ENCODE data around the gene TAOK1. TPM values are rescaled to one million over a fixed set of nuclear protein-coding genes. Genes with fewer than 3 reads are reported as not detected.

The TAOK1 gene
- total and polyA plus RNA-seq, 10 of the 15 experiments (the other 5 are each of a cell fraction or from before 2014, with no cell fraction given) = 2.0 to 27.1 (median 11.8) TPM

DNA sequence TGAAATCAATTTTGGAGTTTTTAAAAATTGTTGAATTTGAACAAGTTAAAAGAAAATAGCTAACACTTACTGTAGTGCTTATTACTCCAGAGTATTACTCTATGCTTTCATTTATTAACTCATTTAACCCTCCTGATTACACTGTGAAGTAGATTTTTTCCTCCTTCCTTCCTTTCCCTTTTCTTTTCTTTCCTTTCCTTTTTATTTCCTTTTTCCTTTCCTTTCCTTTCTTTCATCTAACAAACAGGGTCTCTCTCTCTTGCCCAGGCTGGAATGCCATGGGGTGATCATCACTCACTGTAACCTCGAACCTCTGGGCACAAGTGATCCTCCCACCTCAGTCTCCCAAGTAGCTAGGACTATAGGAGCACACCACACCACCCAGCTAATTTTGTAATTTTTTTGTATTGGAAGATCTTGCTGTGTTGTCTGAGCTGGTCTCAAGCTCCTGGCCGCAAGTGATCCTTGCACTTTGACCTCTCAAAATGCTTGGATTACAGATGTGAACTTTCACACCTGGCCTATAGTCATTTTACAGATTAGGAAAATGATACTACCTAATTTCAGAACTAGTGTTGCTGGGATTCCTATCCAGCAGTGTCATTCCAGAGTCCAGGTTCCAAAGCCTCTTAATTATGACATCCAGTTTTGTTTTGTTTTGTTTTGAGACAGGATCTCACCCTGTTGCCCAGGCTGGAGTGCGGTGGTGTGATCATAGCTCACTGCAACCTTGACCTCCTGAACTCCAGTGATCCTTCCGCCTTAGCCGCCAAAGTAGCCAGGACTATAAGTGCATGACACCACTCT lies 59.9 kb downstream of the TAOK1 start:
- H3K4me1 ChIP-seq (ENCODE audit: control insufficient read depth, insufficient read depth, low read length) = no peaks in the 10 kb centered on the region
- peaks cover 34% of the 10 kb centered on the region for H3K79me2 ChIP-seq (ENCODE audit: control insufficient read depth, insufficient read depth, low read length)
- no peak overlapping the region for H3K4me3 ChIP-seq
- ChIA-PET SMC1A (ENCODE audit: uncharacterized antibody, unreplicated experiment) (no interaction called here), RAD21 (ENCODE audit: unreplicated experiment) (no interaction called here), POLR2A (interaction anchor here (1.0 kb wide), 1 partner anchor 9 kb away, joined by 3 read pairs; no protein-coding TSS in a partner anchor), CTCF (interaction anchor here (0.7 to 1.3 kb wide), 2 partner anchors 9 to 87 kb away, joined by 3 to 5 read pairs; no protein-coding TSS in a partner anchor)
- no peaks in the 10 kb centered on the region; the same call in 2 of the 3 replicates for H3K9me3 ChIP-seq (replicated peaks; ENCODE audit: control insufficient read depth, insufficient read depth, low read length)
- TF ChIP-seq MXI1 (IDR thresholded peaks at IDR 0.05; ENCODE audit: low read depth, low read length) (no peak), POLR2A (IDR thresholded peaks at IDR 0.05; ENCODE audit: low read depth, low read length) (no peak), SRF (IDR thresholded peaks at IDR 0.05; ENCODE audit: low read depth in 2 of 2, low read length in 2 of 2) (no peak), NFYA (IDR thresholded peaks at IDR 0.05; ENCODE audit: borderline replicate concordance, low read depth, low read length) (no peak), FOS (IDR thresholded peaks at IDR 0.05; ENCODE audit: borderline replicate concordance, extremely low read depth, insufficient read length) (no peak), NFYB (IDR thresholded peaks at IDR 0.05; ENCODE audit: insufficient read depth, low read depth, low read length) (no peak), MEF2A (IDR thresholded peaks at IDR 0.05; ENCODE audit: insufficient read depth, low read depth, low read length) (no peak), SUZ12 (IDR thresholded peaks at IDR 0.05; ENCODE audit: unreplicated experiment) (no peak), ETV6 (conservative IDR thresholded peaks at IDR 0.05 in 1 of 2, IDR thresholded peaks at IDR 0.05 in 1 of 2; ENCODE audit: borderline replicate concordance in 1 of 2, low read depth in 1 of 2) (no peak), EP300 (IDR thresholded peaks at IDR 0.05; ENCODE audit: borderline replicate concordance in 1 of 2, control insufficient read depth in 1 of 2, low read depth in 2 of 2, low read length in 2 of 2) (no peak), SREBF2 (IDR thresholded peaks at IDR 0.05; ENCODE audit: low read length) (no peak), CHD1 (IDR thresholded peaks at IDR 0.05; ENCODE audit: low read depth, low read length) (no peak)
- TF ChIP-seq, protein P1, sequence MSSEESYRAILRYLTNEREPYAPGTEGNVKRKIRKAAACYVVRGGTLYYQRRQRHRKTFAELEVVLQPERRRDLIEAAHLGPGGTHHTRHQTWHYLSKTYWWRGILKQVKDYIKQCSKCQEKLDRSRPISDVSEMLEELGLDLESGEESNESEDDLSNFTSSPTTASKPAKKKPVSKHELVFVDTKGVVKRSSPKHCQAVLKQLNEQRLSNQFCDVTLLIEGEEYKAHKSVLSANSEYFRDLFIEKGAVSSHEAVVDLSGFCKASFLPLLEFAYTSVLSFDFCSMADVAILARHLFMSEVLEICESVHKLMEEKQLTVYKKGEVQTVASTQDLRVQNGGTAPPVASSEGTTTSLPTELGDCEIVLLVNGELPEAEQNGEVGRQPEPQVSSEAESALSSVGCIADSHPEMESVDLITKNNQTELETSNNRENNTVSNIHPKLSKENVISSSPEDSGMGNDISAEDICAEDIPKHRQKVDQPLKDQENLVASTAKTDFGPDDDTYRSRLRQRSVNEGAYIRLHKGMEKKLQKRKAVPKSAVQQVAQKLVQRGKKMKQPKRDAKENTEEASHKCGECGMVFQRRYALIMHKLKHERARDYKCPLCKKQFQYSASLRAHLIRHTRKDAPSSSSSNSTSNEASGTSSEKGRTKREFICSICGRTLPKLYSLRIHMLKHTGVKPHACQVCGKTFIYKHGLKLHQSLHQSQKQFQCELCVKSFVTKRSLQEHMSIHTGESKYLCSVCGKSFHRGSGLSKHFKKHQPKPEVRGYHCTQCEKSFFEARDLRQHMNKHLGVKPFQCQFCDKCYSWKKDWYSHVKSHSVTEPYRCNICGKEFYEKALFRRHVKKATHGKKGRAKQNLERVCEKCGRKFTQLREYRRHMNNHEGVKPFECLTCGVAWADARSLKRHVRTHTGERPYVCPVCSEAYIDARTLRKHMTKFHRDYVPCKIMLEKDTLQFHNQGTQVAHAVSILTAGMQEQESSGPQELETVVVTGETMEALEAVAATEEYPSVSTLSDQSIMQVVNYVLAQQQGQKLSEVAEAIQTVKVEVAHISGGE (CRISPR knock-in tag; IDR thresholded peaks at IDR 0.05) = no peak
- H3K4me2 ChIP-seq (ENCODE audit: control insufficient read depth, insufficient read depth) = no peak overlapping the region
- DNase-seq (ENCODE audit: low read depth, low spot score) (no peak), FAIRE-seq (no peak), ATAC-seq (no peak)
- H3K27ac ChIP-seq (ENCODE audit: control insufficient read depth, insufficient read depth) = no peak overlapping the region
- no TSS peak for BruUV-seq (replicated peaks)
- H3K9ac ChIP-seq (ENCODE audit: control insufficient read depth, insufficient read depth, low read length) = no peak overlapping the region
- intact Hi-C loops (cut with micrococcal nuclease; ENCODE audit: unreplicated experiment) = no loop called here
- no peaks in the 10 kb centered on the region for H3K27me3 ChIP-seq (replicated peaks in 1 of 2; ENCODE audit: control insufficient read depth in 2 of 2, insufficient read depth in 2 of 2, low read length in 1 of 2)
- H4K20me1 ChIP-seq (ENCODE audit: control insufficient read depth, insufficient read depth) = no peaks in the 10 kb centered on the region
- in situ Hi-C loops (cut with MboI) = no loop called here
- WGBS (ENCODE audit: insufficient coverage, insufficient replicate concordance, low lambda C conversion rate, missing lambda C conversion rate) = 97% methylated on average over 5 of the region's 5 CpGs
- H2AFZ ChIP-seq (ENCODE audit: control insufficient read depth, low read depth, low read length) = no peak overlapping the region
- peaks cover 3 to 14% of the 10 kb centered on the region in 2 experiments for H3K36me3 ChIP-seq (ENCODE audit: control insufficient read depth in 2 of 2, insufficient read depth in 2 of 2, low read length in 1 of 2)

All from GM12878 (cell line).